SK-N-SH (cell line): ENCODE measurements around the gene TAF13.

ENCODE experiments used
- GABPA ChIP-seq: IDR thresholded peaks from 2 replicates; pipeline ENCODE4 v1.4.0; 2012; ENCODE audit warnings: low read depth, mild to moderate bottlenecking
- NRF1 ChIP-seq: IDR thresholded peaks from 2 replicates; pipeline ENCODE4 v1.6.1; 2012; ENCODE audit warnings: low read depth, mild to moderate bottlenecking, low read length
- POLR2AphosphoS5 ChIP-seq: IDR thresholded peaks from 2 replicates; pipeline ENCODE4 v1.6.1; 2012; ENCODE audit warnings: low read depth, low read length
- TF ChIP-seq, protein P1 (sequence below): fragments of 200-600 bp; sonication (generic); IDR thresholded peaks from 2 replicates; pipeline ENCODE4 v1.6.1; 2017; ENCODE audit warnings: antibody characterized with exemption, mild to moderate bottlenecking, moderate library complexity

DNA sequence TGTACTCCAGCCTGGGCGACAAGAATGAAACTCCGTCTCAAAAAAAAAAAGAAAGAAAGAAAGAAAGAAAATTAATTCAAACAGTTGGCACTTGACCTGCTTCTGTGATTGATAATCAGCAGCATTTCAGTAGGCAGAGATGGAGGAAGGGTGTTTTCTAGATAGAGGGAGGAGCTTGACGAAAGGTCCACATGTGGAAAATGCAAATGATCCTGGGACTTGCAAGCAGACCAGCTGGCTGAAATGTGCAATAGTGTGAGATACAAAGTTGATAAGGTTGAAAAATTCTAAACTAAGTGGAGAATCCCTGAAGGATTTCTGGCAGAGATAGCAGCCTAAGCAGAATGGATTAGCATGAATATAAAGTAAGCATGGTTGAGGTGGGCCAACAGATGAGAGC, 42.3 kb upstream of the TAF13 start:
- TF ChIP-seq NRF1 (no peak), GABPA (no peak), POLR2AphosphoS5 (no peak)
- TF ChIP-seq, protein P1, sequence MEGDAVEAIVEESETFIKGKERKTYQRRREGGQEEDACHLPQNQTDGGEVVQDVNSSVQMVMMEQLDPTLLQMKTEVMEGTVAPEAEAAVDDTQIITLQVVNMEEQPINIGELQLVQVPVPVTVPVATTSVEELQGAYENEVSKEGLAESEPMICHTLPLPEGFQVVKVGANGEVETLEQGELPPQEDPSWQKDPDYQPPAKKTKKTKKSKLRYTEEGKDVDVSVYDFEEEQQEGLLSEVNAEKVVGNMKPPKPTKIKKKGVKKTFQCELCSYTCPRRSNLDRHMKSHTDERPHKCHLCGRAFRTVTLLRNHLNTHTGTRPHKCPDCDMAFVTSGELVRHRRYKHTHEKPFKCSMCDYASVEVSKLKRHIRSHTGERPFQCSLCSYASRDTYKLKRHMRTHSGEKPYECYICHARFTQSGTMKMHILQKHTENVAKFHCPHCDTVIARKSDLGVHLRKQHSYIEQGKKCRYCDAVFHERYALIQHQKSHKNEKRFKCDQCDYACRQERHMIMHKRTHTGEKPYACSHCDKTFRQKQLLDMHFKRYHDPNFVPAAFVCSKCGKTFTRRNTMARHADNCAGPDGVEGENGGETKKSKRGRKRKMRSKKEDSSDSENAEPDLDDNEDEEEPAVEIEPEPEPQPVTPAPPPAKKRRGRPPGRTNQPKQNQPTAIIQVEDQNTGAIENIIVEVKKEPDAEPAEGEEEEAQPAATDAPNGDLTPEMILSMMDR: no peak
